Large intestine (tissue), 3 donors: ENCODE results near the gene RAC3. TPM values are rescaled to one million over a fixed set of nuclear protein-coding genes. Genes with fewer than 3 reads are reported as not detected.
A peak's percentile ranks its signal among the peaks of the same experiment; 100 is the strongest.

Experiments used
- DNase-seq, 2 donors: peaks; one replicate each; pipeline versions ENCODE4 v3.0.0 to v3.0.0-alpha.2; 2013
- H3K27ac ChIP-seq: one replicate; pipeline ENCODE4 v1.5.1; 2013; ENCODE audit warnings: low read length
- H3K27me3 ChIP-seq: 2 replicates; pipeline ENCODE4 v1.6.1; 2013; ENCODE audit warnings: low read length; ENCODE audit not compliant: control insufficient read depth, insufficient read depth
- H3K36me3 ChIP-seq: 2 replicates; pipeline ENCODE4 v1.6.1; 2013; ENCODE audit warnings: low read length; ENCODE audit not compliant: control insufficient read depth, insufficient read depth
- H3K4me1 ChIP-seq: one replicate; pipeline ENCODE4 v1.6.1; 2013; ENCODE audit warnings: low read length; ENCODE audit not compliant: control insufficient read depth, insufficient read depth
- H3K4me3 ChIP-seq: one replicate; pipeline ENCODE4 v1.5.1; 2013; ENCODE audit warnings: low read length
- H3K9me3 ChIP-seq: one replicate; pipeline ENCODE4 v1.6.1; 2013; ENCODE audit warnings: mild to moderate bottlenecking, low read depth, low read length, moderate library complexity; ENCODE audit not compliant: control insufficient read depth
- WGBS: methylation state at CpG from one replicate; pipeline ENCODE4 v1.1.5; 2013; ENCODE audit warnings: low lambda C conversion rate; ENCODE audit not compliant: insufficient coverage; 5-methylcytosine and 5-hydroxymethylcytosine counted together
- polyA plus RNA-seq: library from polyadenylated mRNA; unstranded; fragments of 120-200 nt; gene quantifications from one replicate; pipeline ENCODE4 v1.2.1, GENCODE V29; 2013

Gene RAC3
- polyA plus RNA-seq, 1 donor = 10.1 TPM

DNA sequence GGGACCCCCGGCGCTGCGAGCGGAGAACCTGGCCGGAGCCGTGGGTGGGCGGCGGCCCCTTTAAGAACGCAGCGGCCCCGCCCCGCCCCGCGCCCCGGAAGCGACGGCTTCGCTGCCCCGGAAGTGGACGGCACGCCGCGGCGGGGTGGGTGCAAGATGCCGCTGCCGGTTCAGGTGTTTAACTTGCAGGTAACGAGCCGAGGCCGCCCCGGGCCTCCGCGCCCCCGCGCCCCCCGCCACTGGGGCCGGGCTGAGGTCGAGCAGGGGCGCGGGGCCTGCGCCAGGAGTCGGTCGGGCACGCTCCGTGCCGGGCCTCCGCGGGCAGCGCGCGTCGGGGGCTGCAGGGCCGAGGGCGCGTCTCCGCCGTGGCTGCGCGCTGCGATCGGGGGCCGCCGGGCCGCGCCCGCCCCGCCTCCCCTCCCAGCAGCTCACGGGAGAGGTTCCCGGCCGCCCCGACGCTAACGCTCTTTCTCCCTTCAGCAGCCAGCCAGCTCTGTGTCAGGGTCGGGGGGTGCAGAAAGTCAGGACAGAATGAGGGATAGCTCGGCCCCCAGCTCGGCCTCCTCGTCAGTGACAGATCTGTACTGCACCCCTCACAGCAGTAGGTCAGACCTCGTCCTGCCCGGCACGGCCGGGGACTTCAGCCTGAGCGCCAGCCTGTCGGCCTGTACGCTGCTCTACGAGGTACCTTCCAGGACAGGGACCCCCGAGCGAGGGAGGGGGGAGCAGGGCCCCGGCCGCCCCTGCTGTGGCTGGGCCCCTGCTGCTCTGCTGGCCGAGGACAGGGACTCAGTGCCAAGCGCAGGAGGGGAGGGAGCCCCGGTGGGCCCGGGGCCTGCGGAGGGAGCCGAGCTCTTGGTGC, 20.5 kb downstream of the RAC3 start, which contains the start of the genes GPS1 and RFNG:
TSS of gene GPS1 (plus strand) at position 123 of the 862 bp plus-strand sequence. CDS start at position 157, 34 bp downstream.
TSS of gene RFNG (minus strand) at position 36 of the 862 bp plus-strand sequence. CDS start 45 bp downstream, outside the sequence.
- Histone ChIP-seq H3K4me3 (peak within 1 kb of the TSS; percentile 73), H3K4me1 (peaks cover 18% of the 10 kb centered on the region), H3K9me3 (no peaks in the 10 kb centered on the region), H3K27ac (no peak within 1 kb of the TSS), H3K36me3 (peaks cover 72% of the 10 kb centered on the region), H3K27me3 (no peaks in the 10 kb centered on the region)
- DNase-seq = peak; percentile 56 to 79
- no CpG with 5 or more reads among the region's 94 CpGs for whole genome bisulfite sequencing

GRCh38 chr17:82052638-82053059, 21.2 kb downstream of the RAC3 start:
- DNase-seq = no peak
- Histone ChIP-seq H3K36me3 (peaks cover 72% of the 10 kb centered on the region), H3K4me3 (peak overlapping the region; percentile 73), H3K27ac (no peak overlapping the region), H3K9me3 (no peaks in the 10 kb centered on the region), H3K27me3 (no peaks in the 10 kb centered on the region), H3K4me1 (peaks cover 18% of the 10 kb centered on the region)
- no CpG with 5 or more reads among the region's 19 CpGs for WGBS

GRCh38 chr17:82053130-82053529, 21.7 kb downstream of the RAC3 start:
- WGBS = 100% methylated on average over 2 of the region's 19 CpGs
- no peaks in the 10 kb centered on the region for H3K27me3 ChIP-seq
- no peaks in the 10 kb centered on the region for H3K9me3 ChIP-seq
- peak overlapping the region; percentile 73 for H3K4me3 ChIP-seq
- no peak overlapping the region for H3K27ac ChIP-seq
- peaks cover 72% of the 10 kb centered on the region for H3K36me3 ChIP-seq
- no peak for DNase-seq
- peaks cover 18% of the 10 kb centered on the region for H3K4me1 ChIP-seq

GRCh38 chr17:82053556-82054263, 22.2 kb downstream of the RAC3 start:
- peaks cover 18% of the 10 kb centered on the region for H3K4me1 ChIP-seq
- H3K27me3 ChIP-seq = no peaks in the 10 kb centered on the region
- DNase-seq = no peak
- no peak overlapping the region for H3K4me3 ChIP-seq
- peaks cover 72% of the 10 kb centered on the region for H3K36me3 ChIP-seq
- no peaks in the 10 kb centered on the region for H3K9me3 ChIP-seq
- H3K27ac ChIP-seq = no peak overlapping the region
- no CpG with 5 or more reads among the region's 28 CpGs for WGBS

- DNase-seq = no peak
- H3K9me3 ChIP-seq = no peaks in the 10 kb centered on the region
- no CpG with 5 or more reads among the region's 38 CpGs for WGBS
- H3K4me3 ChIP-seq = no peak overlapping the region
- no peak overlapping the region for H3K27ac ChIP-seq
- H3K4me1 ChIP-seq = peaks cover 18% of the 10 kb centered on the region
- H3K27me3 ChIP-seq = no peaks in the 10 kb centered on the region
- peaks cover 71% of the 10 kb centered on the region for H3K36me3 ChIP-seq
Measured at GRCh38 chr17:82054351-82055022, 23.0 kb downstream of the RAC3 start.

GRCh38 chr17:82055023-82055964, 23.8 kb downstream of the RAC3 start:
- H3K4me3 ChIP-seq = no peak overlapping the region
- no CpG with 5 or more reads among the region's 26 CpGs for WGBS
- H3K27me3 ChIP-seq = no peaks in the 10 kb centered on the region
- peaks cover 14% of the 10 kb centered on the region for H3K4me1 ChIP-seq
- no peak overlapping the region for H3K27ac ChIP-seq
- no peaks in the 10 kb centered on the region for H3K9me3 ChIP-seq
- peaks cover 72% of the 10 kb centered on the region for H3K36me3 ChIP-seq
- no peak for DNase-seq

DNA sequence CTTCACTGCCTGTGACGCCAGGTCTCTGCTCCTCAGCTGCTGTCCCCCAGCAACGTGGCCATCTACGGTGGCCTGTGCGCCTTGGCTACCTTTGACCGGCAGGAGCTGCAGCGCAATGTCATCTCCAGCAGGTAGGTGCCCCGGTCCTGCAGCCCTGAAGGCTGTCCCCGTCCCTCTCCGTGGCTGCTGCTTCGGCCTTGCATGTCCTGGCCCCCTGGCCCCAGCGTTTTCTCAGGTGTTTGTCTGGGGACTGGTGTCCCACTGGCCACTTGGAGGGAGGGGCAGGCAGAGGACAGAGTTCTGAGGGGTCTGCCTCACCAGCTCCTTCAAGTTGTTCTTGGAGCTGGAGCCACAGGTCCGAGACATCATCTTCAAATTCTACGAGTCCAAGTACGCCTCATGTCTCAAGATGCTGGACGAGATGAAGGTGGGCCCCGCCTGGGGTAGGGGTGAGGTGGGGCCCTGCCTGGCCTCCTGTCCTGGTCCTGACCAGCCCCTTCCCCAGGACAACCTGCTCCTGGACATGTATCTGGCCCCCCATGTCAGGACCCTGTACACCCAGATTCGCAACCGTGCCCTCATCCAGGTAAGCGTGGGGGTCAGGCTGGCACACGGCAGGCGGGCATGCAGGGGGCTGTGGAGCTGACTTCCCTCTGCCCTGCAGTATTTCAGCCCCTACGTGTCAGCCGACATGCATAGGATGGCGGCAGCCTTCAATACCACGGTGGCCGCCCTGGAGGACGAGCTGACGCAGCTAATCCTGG, 24.7 kb downstream of the RAC3 start:
- Histone ChIP-seq H3K4me3 (no peak overlapping the region), H3K27ac (no peak overlapping the region), H3K4me1 (peaks cover 11% of the 10 kb centered on the region), H3K27me3 (no peaks in the 10 kb centered on the region), H3K36me3 (peaks cover 79% of the 10 kb centered on the region), H3K9me3 (no peaks in the 10 kb centered on the region)
- no CpG with 5 or more reads among the region's 28 CpGs for WGBS
- no peak for DNase-seq

GRCh38 chr17:82056729-82057621, 25.5 kb downstream of the RAC3 start:
- WGBS = no CpG with 5 or more reads among the region's 29 CpGs
- Histone ChIP-seq H3K36me3 (peaks cover 86% of the 10 kb centered on the region), H3K4me1 (peaks cover 11% of the 10 kb centered on the region), H3K27me3 (no peaks in the 10 kb centered on the region), H3K4me3 (no peak overlapping the region), H3K9me3 (no peaks in the 10 kb centered on the region), H3K27ac (no peak overlapping the region)
- DNase-seq = no peak
